ENCODE results near the gene FAM3D.

GRCh38 chr3:58704745-58705144 is 38.2 kb upstream of the FAM3D start:
- TF ChIP-seq POLR2A (IDR thresholded peaks at IDR 0.05; ENCODE audit: borderline replicate concordance, extremely low read depth, insufficient read depth, insufficient read length) (no peak), REST (IDR thresholded peaks at IDR 0.05; ENCODE audit: low read depth) (no peak), CTCF (IDR thresholded peaks at IDR 0.05 in 2 of 3, conservative IDR thresholded peaks at IDR 0.05 in 1 of 3; ENCODE audit: borderline replicate concordance in 1 of 3, insufficient read depth in 1 of 3, low read depth in 2 of 3, low read length in 2 of 3) (no peak), SP1 (IDR thresholded peaks at IDR 0.05; ENCODE audit: low read depth) (no peak), YY1 (IDR thresholded peaks at IDR 0.05; ENCODE audit: extremely low read depth, insufficient replicate concordance, low read depth, low read length) (no peak), POLR2AphosphoS5 (IDR thresholded peaks at IDR 0.05; ENCODE audit: low read depth, low read length) (no peak), RAD21 (IDR thresholded peaks at IDR 0.05; ENCODE audit: low read depth) (no peak), SIN3A (IDR thresholded peaks at IDR 0.05; ENCODE audit: low read depth) (no peak), ZBTB33 (IDR thresholded peaks at IDR 0.05; ENCODE audit: extremely low read depth, insufficient replicate concordance, low read length) (no peak)
